Stimulated activated CD8-positive, alpha-beta memory T cell treated with anti-CD3 and anti-CD28 coated beads, Interleukin-7, amount 100 ng/mL, for 48 hours (primary cell): ENCODE results near the gene ZNF746.
"Not testable (repeated sequence)": the region's sequence is repeated elsewhere in the genome, so short reads cannot be mapped to it uniquely, and the experiment has no call there.

ENCODE experiments used
- DNase-seq, 2 donors: peaks; one replicate each; pipeline ENCODE4 v3.0.0-alpha.2; 2020; ENCODE audit warnings: low read depth in 1 of 2; ENCODE audit errors: extremely low read depth in 1 of 2

The ZNF746 gene

DNA sequence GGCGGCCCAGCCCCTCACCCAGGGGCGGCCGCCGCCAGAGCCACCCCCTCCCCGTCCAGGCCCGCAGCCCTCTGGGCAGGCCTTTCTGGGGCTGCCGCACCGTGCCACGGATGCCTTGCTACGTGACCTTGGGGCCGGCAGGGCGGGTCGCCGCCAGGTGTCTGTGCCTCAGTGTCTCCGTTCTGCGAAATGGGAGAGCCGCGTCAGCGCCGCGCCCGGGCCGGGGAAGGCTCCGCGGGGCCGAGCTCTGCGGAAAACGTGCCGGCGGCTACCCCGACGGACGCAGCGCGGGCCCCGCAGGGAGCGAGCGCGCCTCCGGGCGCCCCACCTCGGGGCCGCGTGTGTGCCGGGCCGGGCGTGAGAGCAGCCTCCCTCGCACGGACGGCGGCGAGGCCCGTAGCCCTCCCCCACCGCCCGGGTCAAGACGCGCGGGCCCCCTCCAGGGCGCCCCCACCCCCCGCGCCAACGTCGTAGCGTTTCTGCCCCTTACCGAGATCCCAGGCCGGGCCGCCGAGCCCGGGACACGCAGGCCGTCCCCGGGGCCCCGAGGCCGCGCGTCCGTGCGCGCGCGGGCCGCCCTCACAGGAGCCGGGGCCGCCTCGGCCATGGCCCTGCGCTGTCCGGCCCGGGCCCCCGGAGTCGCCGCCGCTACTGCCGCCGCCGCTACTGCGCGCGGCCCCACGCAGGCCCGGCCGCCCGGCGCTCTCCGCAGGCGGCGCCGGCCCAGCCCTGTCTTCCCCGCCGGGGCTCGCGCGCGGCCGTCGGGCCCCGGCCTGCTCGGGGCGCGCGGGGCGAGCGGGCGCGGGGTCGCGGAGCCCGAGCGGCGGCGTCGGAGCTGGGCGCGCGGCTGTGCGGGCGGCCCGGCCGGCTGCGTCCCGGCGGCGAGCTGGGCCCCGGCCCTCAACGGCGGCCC lies 37.8 kb downstream of the ZNF746 start:
- DNase-seq, result no peak

DNA sequence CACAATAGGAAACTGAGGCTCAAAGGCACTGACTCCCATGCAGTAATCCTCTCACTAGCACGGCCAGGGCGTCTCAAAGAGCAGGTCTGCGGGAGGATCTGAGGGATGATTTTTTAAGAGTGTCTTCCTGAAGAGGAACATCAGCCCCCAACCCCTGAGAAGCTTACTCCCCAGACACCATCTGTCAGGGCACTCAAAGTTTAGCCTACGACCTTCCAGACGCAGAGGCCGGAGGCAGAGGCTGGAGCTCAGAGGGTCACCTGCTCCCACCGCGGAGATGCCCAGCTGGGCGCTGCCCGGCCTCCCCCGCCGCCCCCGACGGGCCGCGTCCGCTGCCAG lies 38.4 kb downstream of the ZNF746 start:
- DNase-seq, result no peak

DNA sequence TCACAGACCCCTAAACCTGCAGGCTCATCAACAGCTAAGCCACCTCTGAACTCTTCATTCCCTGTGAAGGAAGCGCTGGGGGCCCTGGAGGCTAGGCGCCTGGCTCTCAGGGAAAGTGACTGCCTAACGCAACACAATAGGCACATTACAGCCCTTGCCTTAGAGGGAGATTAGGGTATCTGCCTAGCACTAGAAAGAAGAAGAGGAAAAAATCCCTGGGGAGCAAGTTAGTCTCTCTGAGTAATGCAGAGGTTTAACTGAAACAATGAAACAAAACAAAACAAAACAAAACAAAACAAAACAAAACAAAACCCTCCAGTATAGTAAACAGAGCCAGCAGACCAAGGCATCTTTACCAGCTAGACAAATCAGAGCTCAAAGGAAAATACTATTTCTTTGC lies 39.4 kb downstream of the ZNF746 start:
- DNase-seq, result no peak

DNA sequence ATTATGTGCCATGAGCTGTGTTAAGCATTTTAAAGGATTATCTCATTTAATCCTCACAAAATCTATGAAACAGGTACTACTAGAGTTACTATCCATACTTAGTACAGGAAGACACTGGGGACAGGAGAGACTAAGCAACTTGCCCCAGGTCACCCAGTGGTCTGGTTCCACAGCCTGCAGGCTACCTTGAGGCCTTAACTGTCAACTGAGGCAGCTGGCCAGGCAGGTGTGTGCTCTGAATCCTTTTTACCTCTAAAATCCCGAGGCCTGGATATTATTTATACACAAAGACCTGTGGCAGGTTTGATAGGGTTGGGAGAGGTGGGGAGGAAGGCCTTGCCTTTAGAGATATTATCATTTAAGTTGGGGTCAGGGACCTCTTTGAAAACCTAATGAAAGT lies 39.8 kb downstream of the ZNF746 start:
- DNase-seq, result no peak

DNA sequence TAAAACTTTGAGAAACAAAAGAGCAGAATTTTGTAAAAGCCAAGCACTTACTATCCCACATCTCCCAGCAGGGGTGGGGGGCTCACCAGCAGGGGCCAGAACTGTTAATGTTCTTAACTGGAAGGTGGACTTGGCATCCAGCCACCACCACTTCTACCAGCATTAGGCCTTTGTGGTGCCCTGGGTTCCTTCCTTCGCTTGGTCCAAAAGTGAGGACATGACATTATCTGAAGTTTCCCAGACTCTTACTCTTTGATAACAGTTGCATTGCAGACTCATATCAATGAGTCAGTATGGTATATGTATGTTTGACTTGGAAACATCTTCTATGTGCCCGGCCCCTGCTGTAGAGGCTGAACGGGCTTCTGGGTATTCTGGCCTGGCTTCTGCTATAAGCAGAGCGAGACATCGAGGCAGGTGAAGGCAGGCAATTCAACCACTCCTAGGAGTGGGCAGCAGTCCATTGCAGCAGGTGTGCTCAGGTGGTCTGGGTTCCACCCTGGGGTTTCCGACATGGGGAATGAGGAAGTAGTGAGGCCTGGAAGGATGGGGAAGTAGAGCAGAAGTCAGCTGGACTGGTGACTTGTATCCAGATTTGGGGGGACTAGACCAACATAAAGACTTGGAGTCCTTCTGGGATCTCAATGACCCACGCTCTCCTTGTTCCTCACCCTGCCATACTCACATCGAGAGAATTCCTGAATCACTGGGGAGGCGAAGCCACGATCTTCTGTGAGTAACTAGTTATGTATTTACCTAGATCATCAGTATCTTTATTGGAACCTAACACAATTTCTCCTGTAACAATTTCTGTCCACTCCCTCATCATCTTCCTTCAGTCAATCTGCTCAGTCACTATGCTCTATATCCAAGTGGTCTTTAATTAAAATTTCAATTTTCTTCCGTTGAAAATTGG lies 40.8 kb downstream of the ZNF746 start:
- DNase-seq, result no peak

DNA sequence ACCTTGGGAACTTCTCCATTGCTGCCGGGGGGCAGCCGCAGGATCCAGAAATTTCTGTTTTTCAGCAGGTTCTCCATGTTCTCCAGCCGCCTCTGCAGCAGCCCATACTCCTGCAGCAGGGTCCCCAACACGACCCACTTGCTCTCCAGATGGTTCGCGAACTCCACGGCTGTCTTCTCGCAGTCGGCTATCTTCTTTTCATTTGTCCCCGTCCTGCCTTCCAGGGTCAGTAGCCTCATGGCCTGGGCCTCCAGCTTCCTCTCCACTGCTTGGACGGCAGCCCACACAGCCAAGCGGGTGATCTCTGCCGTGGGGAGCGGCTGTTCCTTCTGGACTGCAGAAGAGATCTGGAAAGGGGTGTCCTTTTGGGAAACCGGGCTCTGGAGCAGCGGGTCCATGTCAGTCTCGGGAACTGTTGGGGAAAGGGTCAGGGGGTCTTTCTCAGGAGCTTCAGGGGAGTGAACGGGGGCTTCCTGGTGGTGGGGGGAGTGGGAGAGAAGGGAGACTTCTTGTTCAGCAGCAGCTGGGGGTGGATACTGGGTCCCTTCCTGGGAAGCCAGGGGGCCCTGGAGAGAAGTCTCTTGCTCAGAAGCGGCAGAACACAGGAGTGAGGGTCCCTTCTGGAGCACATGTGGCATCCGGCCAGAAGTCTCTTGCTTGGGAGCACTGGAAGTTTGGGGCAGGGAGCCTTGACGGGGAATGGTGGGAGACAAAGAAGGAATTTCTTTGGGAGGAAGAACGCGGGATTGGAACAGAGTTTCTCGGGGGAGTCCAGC lies 42.2 kb downstream of the ZNF746 start:
- no peak for DNase-seq

DNA sequence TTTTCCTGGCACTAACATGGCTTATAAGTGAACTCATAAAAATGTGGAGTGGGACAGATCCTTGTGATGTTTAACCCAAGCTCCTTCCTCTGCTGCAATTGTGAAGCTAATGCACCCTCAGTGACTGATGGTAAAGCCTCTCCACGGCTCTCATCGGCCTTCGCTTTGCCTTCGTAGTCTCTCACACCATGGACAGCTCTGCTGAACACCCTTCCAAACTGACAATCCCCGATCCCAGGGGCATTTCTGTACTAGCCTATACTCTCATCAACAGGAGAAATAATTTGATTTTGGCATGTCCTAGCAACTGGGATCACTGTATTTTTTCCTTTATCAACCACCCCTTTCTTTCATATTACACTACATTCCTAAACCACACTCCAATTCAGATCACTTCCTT lies 42.9 kb downstream of the ZNF746 start:
- no peak for DNase-seq

DNA sequence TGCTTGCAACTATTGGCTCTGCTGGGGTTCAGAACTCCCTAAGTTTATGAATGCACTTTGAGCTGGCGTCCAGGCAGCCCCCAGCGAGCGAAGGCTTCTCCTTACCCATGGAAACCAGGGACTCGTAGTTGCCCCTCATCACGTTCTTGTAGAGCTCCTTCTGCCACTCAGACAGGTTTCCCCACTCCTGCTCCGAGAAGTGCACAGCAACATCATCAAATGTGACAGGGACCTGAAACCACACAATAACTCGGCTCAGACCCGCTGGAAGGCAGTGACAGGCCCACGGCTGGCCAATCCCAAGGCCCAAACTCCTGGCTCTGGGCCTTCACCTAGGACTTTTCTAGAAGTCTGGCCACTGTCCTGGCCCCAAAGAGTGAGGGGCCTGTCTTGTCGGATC lies 43.6 kb downstream of the ZNF746 start:
- no peak for DNase-seq

DNA sequence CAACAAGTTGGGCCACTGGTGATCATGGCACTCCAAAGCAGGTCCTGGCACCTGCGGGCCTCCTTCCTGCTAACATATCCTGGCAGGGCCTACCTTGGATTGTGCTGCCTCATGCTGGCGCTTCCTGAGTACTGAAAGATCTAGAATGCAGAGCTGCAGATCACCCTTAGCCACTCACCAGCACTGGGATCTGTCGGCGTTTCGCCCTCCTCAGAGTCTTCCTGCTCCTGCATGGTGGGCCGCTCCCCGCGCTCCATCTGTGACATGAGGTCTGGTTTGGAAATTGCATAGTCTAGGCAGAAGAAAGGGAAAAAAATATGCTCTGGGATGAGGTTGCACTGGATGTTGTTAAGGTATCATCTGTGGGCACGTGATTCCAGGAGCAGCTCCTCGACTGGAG lies 46.8 kb downstream of the ZNF746 start:
- no peak for DNase-seq

DNA sequence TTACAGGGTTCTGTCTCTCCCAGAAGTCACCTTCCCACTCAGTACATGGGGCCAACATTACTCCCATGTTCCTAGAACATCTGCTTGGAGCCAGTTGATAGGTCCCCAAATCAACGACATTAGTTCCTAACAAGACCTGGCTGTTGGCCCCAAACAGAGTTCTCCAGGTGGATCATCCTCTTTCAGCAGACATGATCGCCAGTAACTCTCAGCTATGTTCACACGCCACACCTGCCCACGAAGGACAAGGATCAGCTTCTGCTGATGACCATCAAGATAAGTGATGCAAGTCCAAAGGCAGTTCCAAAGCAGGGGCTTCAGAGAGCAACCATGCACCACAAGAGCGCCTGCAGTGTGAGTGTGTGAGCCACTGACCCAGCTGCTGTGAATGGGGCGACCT lies 47.7 kb downstream of the ZNF746 start:
- DNase-seq, result no peak

DNA sequence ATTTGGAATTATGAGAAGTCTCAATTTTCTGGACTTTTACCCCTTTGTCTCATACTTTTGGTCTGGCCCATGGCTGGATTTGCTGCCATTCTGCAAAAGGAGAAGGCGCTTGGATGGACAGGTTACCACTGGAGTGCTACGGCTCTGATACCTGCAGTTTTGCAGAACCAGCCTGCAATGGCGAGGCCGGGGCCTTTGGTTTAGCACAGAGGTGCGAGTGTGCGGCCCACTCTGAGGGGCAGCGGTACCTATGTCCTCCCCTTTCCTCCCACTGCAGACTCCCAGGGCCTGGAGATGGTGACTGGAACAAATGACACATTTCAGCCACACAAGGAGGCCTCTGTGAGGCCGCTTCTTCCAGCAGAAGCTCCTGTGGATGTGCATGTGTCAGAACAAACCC lies 48.6 kb downstream of the ZNF746 start:
- DNase-seq, result no peak

DNA sequence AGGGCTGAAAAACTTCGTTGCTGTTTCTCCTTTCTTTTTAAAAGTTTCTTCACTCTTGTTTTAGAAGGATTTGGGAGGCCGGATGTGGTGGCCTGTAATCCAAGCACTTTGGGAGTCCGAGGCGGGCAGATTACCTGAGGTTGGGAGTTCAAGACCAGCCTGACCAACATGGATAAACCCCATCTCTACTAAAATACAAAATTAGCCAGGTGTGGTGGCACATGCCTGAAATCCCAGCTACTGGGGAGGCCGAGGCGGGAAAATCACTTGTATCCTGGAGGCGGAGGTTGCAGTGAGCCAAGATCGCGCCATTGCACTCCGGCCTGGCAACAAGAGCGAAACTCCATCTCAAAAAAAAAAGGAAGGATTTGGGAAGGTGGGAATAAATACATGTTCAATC lies 51.6 kb downstream of the ZNF746 start:
- DNase-seq, result not testable (repeated sequence)

DNA sequence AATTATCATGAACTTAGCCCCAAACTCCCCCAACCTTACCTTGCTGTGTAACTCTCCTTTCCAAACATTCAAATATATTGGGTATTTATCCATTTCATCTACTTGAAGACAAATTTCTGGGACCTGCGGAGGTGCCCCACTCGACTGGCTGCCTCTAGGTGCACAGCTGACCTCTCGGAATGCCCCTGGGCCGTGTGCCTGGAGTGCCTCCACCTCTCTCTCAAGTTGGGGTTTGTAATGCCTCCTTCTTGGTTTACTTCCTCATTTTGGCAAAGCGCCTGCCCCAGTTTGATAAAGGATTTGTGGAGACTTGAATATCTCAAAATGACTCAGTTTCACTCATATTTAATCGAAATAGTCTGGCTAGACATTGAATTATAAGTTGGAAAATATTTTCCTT lies 53.3 kb downstream of the ZNF746 start:
- DNase-seq, result no peak

DNA sequence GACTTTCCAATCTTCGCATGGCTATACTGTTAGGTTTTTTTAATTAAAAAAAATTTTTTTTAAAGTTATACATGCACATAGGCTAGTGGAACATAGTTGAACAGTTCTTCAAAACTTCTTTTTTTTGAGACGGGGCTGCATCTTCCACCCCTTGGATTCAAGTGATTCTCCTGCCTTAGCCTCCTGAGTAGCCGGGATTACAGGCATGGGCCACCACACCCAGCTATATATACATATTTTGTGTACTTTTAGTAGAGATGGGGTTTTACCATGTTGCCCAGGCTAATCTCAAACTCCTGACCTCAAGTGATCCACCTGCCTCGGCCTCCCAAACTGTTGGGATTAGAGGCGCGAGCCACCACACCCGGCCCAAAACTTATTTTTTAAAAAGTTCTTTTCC lies 54.1 kb downstream of the ZNF746 start:
- no peak for DNase-seq

DNA sequence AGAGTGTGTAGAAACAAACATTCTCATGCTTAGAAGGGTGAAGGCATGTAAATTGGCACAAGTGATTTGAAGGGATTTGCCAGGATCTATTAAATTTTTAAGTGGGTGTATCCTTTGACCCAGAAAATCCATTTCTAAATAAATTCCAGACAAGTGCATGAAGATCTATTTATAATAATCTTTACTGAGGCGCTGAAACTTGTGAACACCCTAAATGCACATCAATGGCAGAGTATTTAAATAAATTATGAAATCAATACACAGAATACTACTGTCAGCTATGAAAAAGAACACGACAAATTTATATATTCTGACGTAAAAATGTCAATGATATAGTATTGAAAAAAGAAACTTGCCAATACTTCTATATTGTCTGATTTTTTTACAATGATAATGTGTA lies 54.7 kb downstream of the ZNF746 start:
- no peak for DNase-seq

DNA sequence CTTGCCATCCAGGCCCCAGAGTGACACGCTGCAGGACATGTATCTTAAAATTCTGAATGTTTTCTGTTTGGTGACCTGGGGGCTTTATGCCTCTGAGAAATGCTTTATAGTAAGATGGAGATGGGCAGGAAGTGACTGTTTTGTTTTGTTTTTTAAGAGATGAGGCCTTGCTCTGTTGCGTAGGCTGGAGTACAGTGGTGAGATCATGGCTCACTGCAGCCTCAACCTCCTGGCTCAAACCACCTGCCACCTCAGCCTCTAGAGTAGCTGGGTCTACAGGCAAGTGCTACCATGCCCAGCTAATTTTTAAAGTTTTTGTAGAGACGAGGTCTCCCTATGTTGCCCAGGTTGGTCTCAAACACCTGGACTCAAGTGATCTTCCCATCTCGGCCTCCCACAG lies 57.4 kb downstream of the ZNF746 start:
- no peak for DNase-seq

DNA sequence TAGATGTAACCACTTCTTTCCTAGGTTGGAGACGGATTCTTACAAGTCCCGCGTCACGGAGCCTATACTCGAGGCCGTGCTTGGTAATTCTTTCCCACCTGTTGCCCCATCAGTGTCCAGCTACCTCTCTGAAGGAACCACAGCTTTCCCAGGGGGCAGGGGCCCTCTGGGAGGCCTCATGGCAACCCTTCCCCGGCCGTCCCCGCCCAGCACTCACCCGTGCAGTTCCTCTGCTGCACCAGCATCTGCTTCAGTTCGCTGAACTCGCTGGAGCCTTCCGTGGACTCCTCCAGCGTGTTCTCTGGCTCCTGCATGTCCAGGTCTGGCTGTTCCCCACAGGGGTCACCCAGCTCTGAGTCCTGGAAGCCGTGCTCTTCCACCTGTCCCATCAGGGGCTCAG lies 61.3 kb downstream of the ZNF746 start:
- no peak for DNase-seq

DNA sequence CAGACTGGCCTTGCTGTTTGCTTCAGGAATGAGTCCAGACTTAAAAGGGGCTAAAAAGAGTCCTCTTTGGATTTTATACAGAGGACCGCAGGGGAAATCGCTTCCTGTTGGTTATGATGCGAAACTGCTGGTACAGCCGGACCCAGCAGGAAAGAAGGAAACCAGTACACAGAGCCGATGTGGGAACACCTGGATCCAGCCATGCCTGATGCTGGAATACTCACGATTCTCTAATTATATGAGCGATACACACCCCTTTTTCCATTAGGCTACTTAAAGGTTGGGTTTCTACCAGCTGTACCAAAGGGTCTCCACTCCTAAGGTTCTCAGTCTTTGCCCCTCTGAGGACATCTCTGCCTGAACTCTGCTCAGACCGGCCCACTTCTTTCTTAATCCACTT lies 64.5 kb downstream of the ZNF746 start:
- DNase-seq, result no peak

DNA sequence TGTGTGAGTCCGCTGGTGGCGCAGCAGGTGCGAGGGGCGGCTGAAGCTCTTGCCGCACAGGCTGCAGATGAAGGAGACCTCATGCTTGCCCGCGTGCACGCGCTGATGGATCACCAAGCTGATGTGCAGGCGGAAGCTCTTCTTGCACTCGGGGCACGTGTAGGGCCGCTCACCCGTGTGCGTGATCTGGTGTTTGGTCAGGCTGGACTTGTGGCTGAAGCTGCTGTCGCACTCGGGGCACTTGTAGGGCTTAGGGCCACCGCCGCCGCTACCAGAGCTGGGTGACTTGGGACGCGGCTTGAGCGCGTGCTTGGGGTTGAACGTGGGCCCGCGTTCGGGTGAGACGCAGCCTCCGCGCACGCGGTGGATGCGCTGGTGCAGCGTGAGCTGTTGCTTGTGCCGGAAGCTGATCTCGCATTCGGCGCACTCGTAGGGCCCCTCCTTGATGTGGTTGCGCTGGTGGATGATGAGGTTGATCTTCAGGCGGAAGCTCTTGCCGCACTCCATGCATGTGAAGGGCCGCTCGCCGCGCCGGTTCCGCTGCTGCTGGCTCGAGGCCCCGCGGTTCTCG lies 65.4 kb downstream of the ZNF746 start:
- DNase-seq, result no peak

DNA sequence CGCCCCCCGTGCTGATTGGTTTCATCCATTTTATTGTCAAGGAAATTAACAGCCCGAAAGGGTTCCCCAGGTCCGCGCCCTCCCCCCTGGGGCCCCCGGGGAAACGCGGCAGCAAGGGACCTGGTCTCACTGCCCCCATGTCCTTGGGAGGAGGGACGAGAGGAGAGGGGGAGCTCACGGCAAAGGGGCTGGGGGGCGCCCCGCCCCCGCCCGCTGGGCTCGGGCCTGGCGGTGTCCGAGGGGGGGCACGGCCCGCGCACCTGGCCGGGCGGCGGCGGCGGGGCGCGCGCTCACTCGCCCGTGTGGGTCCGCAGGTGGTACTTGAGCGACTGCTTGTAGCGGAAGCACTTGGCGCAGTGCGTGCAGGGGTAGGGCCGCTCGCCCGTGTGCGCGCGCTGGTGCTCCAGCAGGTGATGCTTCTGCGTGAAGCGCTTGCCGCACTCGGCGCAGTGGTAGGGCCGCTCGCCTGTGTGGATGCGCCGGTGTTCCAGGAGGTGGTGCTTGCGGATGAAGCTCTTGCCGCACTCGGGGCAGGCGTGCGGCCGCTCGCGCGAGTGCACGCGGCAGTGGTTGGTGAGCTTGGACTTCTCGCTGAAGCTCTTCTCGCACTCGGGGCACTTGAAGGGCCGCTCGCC lies 66.0 kb downstream of the ZNF746 start:
- DNase-seq, result no peak

DNA sequence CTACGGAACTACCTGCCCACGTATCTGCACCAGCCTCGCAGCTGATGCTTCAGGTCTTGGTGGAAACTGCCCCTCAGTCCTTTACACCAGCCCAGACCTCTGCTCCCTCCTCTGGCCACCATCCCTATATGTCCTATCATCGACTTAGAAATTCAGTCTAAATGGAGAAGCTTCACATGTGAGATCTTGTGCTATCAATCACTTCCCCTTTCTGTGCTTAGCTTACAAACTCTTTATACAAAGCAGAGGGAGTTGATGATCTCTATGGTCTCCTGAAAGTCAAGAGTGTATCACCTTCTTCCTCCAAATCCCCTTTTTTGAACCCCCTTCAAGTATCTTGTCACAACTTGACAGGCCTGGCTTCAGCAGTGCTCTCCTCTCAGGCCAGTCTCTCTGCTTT lies 67.4 kb downstream of the ZNF746 start:
- no peak for DNase-seq
